Bone marrow (tissue), 2 donors: ENCODE measurements around the gene GPR141.

Experiments used
- DNase-seq, 2 donors: peaks; one replicate each; lab custom pipeline; 2025; lab: John Stamatoyannopoulos, UW

GPR141 gene

GRCh38 chr7:37784015-37784414 lies 100.4 kb downstream of the GPR141 start:
- DNase-seq: no peak

DNA sequence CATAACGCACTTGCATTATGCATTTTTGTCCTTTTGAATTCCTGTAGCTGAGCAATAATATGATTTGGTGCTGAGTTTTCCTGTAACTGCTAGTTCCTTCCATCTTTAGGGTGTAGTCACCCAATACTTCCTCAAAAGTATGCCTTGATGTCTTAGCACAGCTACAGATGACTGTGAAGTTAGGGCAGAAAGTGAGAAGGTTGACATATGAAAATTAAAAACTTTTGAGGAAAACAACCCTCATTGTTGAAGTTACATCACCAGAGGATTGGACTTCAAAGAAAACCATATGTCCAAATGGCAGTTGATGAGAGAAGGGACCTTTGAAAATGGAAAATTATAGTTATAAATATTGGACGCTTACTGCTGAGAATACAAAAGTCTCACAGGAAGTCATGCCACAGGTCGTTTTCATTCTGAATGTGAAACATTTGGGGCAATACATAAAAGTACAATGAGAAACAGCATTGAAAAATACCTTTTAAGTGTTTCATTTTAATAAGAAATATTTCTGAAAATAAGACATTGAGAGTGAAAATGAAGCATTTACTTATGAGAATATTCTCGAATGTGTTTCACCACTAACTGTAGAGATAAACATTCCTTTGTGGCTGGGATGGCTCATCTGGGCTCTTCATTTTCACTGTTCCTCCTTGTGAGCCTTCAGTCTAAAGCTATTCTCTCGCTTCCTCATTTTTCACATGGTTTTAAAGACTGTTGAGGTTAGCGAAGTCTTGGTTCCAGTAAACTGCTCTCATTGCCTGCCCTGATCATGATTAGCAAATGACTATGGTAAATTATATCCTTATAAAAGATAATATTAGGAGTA lies 103.4 kb downstream of the GPR141 start:
- peak in 1 of 2 donors; percentile 63 for DNase-seq
